Keratinocyte (primary cell): ENCODE results near the gene SPACA7. TPM values are rescaled to one million over a fixed set of nuclear protein-coding genes. Genes with fewer than 3 reads are reported as not detected.

Source experiments
- DNase-seq: peaks from one replicate; pipeline ENCODE4 v3.0.0-alpha.2; 2011; ENCODE audit warnings: low read depth, missing footprints, low spot score
- FAIRE-seq: peaks from 2 replicates; lab custom pipeline; 2011; peaks lifted over from hg19 to GRCh38; lab: Jason Lieb, UNC
- H2AFZ ChIP-seq: 2 replicates; pipeline ENCODE4 v1.6.0; 2012; ENCODE audit warnings: low read length, control low read depth, inconsistent platforms; ENCODE audit not compliant: control insufficient read depth
- H3K27ac ChIP-seq: 2 replicates; pipeline ENCODE4 v1.5.1; 2011; ENCODE audit warnings: low read length; ENCODE audit not compliant: control insufficient read depth, insufficient read depth
- H3K27me3 ChIP-seq: 3 replicates; pipeline ENCODE4 v1.6.0; 2011; ENCODE audit warnings: low read length; ENCODE audit not compliant: control insufficient read depth, insufficient read depth; ENCODE audit errors: extremely low read depth
- H3K36me3 ChIP-seq, 2 experiments: 2 replicates in 1 of 2; 3 replicates in 1 of 2; pipeline ENCODE4 v1.5.1; 2011; ENCODE audit warnings: low read length in 2 of 2, mild to moderate bottlenecking in 1 of 2; ENCODE audit not compliant: control insufficient read depth in 2 of 2, insufficient read depth in 2 of 2; ENCODE audit errors: extremely low read depth in 1 of 2
- H3K4me1 ChIP-seq: 3 replicates; pipeline ENCODE4 v1.5.1; 2011; ENCODE audit warnings: low read length; ENCODE audit not compliant: control insufficient read depth, insufficient read depth; ENCODE audit errors: extremely low read depth
- H3K4me2 ChIP-seq: 3 replicates; pipeline ENCODE4 v1.6.0; 2011; ENCODE audit warnings: low read depth, low read length; ENCODE audit not compliant: control insufficient read depth, insufficient read depth; ENCODE audit errors: extremely low read depth
- H3K4me3 ChIP-seq, 3 experiments: fragments of 200-600 bp in 1 of 3; sonication (generic) in 1 of 3; 2 replicates in 2 of 3; 3 replicates in 1 of 3; pipeline ENCODE4 v1.5.1; 2011 to 2016; ENCODE audit warnings: low read length in 3 of 3, mild to moderate bottlenecking in 3 of 3, control low read depth in 2 of 3, inconsistent platforms in 1 of 3, low read depth in 1 of 3, mixed read lengths in 1 of 3, mixed run types in 1 of 3, moderate library complexity in 1 of 3; ENCODE audit not compliant: control insufficient read depth in 2 of 3, insufficient read depth in 2 of 3; ENCODE audit errors: extremely low read depth in 1 of 3
- H3K79me2 ChIP-seq: 2 replicates; pipeline ENCODE4 v1.6.0; 2012; ENCODE audit warnings: low read length; ENCODE audit not compliant: control insufficient read depth, insufficient read depth
- H3K9ac ChIP-seq: 3 replicates; pipeline ENCODE4 v1.6.0; 2011; ENCODE audit warnings: low read length; ENCODE audit not compliant: control insufficient read depth, insufficient read depth; ENCODE audit errors: extremely low read depth
- H3K9me1 ChIP-seq: 3 replicates; pipeline ENCODE4 v1.6.0; 2011; ENCODE audit warnings: low read length; ENCODE audit not compliant: control insufficient read depth, insufficient read depth; ENCODE audit errors: extremely low read depth
- H3K9me3 ChIP-seq: 2 replicates; pipeline ENCODE4 v1.5.1; 2012; ENCODE audit warnings: low read depth, low read length; ENCODE audit not compliant: control insufficient read depth
- H4K20me1 ChIP-seq: 3 replicates; pipeline ENCODE4 v1.6.0; 2011; ENCODE audit warnings: low read length; ENCODE audit not compliant: control insufficient read depth, insufficient read depth; ENCODE audit errors: extremely low read depth
- EZH2 ChIP-seq: IDR thresholded peaks from one replicate; pipeline ENCODE4 v1.6.1; 2012; ENCODE audit warnings: inconsistent platforms, mild to moderate bottlenecking, low read length, moderate library complexity
- dilution Hi-C: fragments of 300-500 bp; cut with MboI; formaldehyde crosslinking; loops from one replicate; pipeline ENCODE4 v1.7.0; 2020; ENCODE audit warnings: low sequenced_read_pairs; ENCODE audit not compliant: extremely low pct_ligation_motif_present
- polyA plus RNA-seq, 5 experiments: library from polyadenylated mRNA; depleted of rRNA in 3 of 5; stranded (reverse) in 3 of 5; stranded (forward) in 1 of 5; unstranded in 1 of 5; fragments of >200 nt; gene quantifications; 1 replicate in 1 of 5; 2 replicates in 3 of 5; 3 replicates in 1 of 5; pipeline versions ENCODE4 v1.2.1 to v1.2.3, GENCODE V29; 2011 to 2012; ENCODE audit warnings: missing spikeins in 2 of 5, low read depth in 1 of 5, low replicate concordance in 1 of 5
- TF ChIP-seq, protein P1 (sequence below), 3 experiments: IDR thresholded peaks in 1 of 3; conservative IDR thresholded peaks in 1 of 3; optimal IDR thresholded peaks in 1 of 3; 2 replicates in 2 of 3; 3 replicates in 1 of 3; pipeline versions ENCODE3 to v1.5.1; 2011; ENCODE audit warnings: low read length in 3 of 3, mild to moderate bottlenecking in 3 of 3, moderate library complexity in 2 of 3, control low read depth in 1 of 3, inconsistent platforms in 1 of 3; ENCODE audit not compliant: insufficient read depth in 2 of 3; ENCODE audit errors: extremely low read depth in 1 of 3

Gene SPACA7
- polyA plus RNA-seq, 1 donor (not counting 4 experiments of a cell fraction or from before 2014, with no cell fraction given), result not detected

DNA sequence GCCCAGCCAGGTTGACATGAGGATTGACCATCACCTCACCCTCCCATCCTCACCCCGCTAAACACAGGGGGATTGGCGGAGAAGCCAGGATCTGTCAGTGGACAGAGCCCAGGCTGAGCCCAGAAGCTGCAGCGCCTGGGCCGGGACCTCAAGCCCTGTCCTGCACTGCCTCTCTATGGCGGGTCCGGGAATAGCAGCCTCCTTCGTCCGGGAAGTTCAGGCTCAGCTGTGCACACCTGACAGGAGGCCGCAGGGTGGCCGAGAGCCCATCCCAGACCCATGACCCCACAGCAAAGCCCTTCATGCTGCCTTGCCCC lies 67.8 kb downstream of the SPACA7 start:
- no peak for FAIRE-seq

DNA sequence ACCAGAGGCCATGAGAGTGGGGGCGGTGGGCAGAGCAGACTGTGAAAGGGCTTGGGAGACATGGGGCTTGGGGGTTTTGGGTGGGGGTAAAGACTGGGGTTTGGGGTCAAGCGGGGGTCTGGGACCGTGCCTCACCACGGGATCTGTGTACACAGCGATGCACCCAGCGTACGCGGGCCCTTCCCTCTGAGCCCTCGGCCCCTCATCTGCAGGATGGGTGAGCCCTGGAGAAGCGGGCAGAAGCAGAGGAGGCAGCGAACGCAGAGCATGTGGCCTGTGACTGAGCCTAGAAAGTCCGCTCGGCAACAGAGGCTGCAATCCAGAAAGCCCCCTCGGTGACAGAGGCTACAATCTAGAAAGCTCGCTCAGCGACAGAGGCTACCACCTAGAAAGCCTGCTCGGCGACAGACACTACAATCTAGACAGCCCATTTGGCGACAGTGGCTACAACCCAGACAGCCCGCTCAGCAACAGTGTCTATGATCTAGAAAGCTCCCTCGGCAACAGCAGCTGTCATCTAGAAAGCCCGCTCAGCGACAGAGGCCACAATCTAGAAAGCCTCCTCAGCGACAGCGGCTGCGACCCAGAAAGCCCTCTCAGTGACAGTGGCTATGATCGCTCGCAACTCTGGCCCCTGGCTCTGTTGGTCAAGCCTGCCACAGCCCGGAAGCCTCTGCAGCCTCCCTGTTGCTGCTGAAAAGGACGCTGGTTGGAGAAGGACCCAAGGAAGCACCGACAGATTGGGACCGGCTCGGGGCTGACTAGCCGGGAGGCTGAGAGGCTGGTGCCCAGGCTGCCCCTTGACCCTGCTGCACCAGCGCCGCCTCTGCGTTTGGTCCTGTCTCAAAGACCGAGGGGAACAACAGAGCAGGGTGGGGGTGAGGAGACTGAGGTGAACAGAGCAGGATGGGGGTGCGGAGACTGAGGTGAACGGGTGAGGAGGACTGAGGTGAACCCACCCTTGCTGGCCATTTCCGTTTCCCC lies 68.6 kb downstream of the SPACA7 start:
- Histone ChIP-seq H3K9me1 (no peaks in the 10 kb centered on the region), H3K27me3 (peaks cover 18% of the 10 kb centered on the region), H4K20me1 (no peaks in the 10 kb centered on the region), H3K36me3 (no peaks in the 10 kb centered on the region), H3K27ac (no peak overlapping the region), H2AFZ (no peak overlapping the region), H3K4me2 (no peak overlapping the region), H3K79me2 (no peaks in the 10 kb centered on the region), H3K9me3 (no peaks in the 10 kb centered on the region), H3K4me3 (no peak overlapping the region), H3K4me1 (no peaks in the 10 kb centered on the region), H3K9ac (no peak overlapping the region)
- DNase-seq, result no peak
- TF ChIP-seq, protein P1, sequence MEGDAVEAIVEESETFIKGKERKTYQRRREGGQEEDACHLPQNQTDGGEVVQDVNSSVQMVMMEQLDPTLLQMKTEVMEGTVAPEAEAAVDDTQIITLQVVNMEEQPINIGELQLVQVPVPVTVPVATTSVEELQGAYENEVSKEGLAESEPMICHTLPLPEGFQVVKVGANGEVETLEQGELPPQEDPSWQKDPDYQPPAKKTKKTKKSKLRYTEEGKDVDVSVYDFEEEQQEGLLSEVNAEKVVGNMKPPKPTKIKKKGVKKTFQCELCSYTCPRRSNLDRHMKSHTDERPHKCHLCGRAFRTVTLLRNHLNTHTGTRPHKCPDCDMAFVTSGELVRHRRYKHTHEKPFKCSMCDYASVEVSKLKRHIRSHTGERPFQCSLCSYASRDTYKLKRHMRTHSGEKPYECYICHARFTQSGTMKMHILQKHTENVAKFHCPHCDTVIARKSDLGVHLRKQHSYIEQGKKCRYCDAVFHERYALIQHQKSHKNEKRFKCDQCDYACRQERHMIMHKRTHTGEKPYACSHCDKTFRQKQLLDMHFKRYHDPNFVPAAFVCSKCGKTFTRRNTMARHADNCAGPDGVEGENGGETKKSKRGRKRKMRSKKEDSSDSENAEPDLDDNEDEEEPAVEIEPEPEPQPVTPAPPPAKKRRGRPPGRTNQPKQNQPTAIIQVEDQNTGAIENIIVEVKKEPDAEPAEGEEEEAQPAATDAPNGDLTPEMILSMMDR (optimal IDR thresholded peaks at IDR 0.05 in 1 of 3, IDR thresholded peaks at IDR 0.05 in 1 of 3, conservative IDR thresholded peaks at IDR 0.05 in 1 of 3; ENCODE audit: extremely low read depth in 1 of 3, insufficient read depth in 2 of 3, low read length in 3 of 3), result no peak
- no peak for TF ChIP-seq EZH2
- FAIRE-seq, result no peak
- dilution Hi-C loops, result no loop called here

More for the DNA sequence above, 67.8 kb downstream of the SPACA7 start:
- Histone ChIP-seq H3K4me1 (no peaks in the 10 kb centered on the region), H3K27ac (no peak overlapping the region), H2AFZ (no peak overlapping the region), H3K4me3 (no peak overlapping the region), H4K20me1 (no peaks in the 10 kb centered on the region), H3K27me3 (peaks cover 18% of the 10 kb centered on the region), H3K9me3 (no peaks in the 10 kb centered on the region), H3K79me2 (no peaks in the 10 kb centered on the region), H3K36me3 (no peaks in the 10 kb centered on the region), H3K4me2 (no peak overlapping the region), H3K9me1 (no peaks in the 10 kb centered on the region), H3K9ac (no peak overlapping the region)
- DNase-seq, result peak; percentile 1
- TF ChIP-seq EZH2, result no peak
- TF ChIP-seq, protein P1 (optimal IDR thresholded peaks at IDR 0.05 in 1 of 3, IDR thresholded peaks at IDR 0.05 in 1 of 3, conservative IDR thresholded peaks at IDR 0.05 in 1 of 3; ENCODE audit: extremely low read depth in 1 of 3, insufficient read depth in 2 of 3, low read length in 3 of 3), result peak; percentile 78 to 99 (median 87)
- dilution Hi-C loops, result no loop called here
